Measurements from ENCODE around the gene LGALS9. TPM values are rescaled to one million over a fixed set of nuclear protein-coding genes. Genes with fewer than 3 reads are reported as not detected.

LGALS9 gene
- polyA plus RNA-seq, 1 donor from 2014 or later: not detected

DNA sequence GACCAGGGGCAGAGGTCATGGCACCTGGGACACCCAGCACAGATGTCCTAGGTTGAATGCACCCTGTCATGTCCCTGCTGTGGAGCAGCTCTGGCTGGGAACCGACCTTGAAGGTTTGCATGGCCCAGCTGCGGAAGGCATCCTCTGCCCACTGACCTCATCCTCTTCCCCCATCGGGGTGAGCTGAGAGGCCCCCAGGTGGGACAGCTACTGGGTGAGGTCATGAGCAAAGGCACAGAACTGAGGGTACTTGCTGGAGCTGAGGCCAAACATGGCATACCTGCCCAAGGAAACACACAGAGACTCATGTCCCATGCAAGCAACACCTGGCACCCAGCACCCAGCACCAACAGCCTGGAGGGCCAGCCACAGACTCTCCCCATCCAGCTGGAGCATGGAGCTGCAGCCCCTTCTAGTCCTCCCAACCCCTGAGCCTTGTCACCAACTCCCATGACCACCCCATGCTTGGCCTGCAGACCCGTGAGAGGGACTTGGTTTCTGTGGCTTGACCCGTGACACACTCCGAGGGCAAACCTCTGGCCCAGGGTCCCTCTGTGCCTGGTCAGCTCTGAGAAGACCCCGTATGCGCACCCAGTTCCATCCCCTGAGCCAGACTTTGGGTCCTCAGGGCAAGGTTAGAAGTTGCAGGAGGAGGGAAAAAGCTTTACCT lies 33.1 kb downstream of the LGALS9 start:
- TF ChIP-seq, protein P1, sequence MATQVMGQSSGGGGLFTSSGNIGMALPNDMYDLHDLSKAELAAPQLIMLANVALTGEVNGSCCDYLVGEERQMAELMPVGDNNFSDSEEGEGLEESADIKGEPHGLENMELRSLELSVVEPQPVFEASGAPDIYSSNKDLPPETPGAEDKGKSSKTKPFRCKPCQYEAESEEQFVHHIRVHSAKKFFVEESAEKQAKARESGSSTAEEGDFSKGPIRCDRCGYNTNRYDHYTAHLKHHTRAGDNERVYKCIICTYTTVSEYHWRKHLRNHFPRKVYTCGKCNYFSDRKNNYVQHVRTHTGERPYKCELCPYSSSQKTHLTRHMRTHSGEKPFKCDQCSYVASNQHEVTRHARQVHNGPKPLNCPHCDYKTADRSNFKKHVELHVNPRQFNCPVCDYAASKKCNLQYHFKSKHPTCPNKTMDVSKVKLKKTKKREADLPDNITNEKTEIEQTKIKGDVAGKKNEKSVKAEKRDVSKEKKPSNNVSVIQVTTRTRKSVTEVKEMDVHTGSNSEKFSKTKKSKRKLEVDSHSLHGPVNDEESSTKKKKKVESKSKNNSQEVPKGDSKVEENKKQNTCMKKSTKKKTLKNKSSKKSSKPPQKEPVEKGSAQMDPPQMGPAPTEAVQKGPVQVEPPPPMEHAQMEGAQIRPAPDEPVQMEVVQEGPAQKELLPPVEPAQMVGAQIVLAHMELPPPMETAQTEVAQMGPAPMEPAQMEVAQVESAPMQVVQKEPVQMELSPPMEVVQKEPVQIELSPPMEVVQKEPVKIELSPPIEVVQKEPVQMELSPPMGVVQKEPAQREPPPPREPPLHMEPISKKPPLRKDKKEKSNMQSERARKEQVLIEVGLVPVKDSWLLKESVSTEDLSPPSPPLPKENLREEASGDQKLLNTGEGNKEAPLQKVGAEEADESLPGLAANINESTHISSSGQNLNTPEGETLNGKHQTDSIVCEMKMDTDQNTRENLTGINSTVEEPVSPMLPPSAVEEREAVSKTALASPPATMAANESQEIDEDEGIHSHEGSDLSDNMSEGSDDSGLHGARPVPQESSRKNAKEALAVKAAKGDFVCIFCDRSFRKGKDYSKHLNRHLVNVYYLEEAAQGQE (IDR thresholded peaks at IDR 0.05; ENCODE audit: borderline replicate concordance): no peak
- no peak for TF ChIP-seq EZH2 (IDR thresholded peaks at IDR 0.05; ENCODE audit: borderline replicate concordance, insufficient read depth, low read length, poor library complexity, severe bottlenecking)
- no peak for TF ChIP-seq SMC3 (conservative IDR thresholded peaks at IDR 0.05; ENCODE audit: poor library complexity)
- no peak for TF ChIP-seq RAD21 (conservative IDR thresholded peaks at IDR 0.05)
- no peak for TF ChIP-seq POLR2AphosphoS5 (IDR thresholded peaks at IDR 0.05)
- no peak for TF ChIP-seq MXI1 (conservative IDR thresholded peaks at IDR 0.05; ENCODE audit: poor library complexity, severe bottlenecking)
- TF ChIP-seq TAF1 (IDR thresholded peaks at IDR 0.05; ENCODE audit: low read depth): no peak
- TF ChIP-seq EP300 (conservative IDR thresholded peaks at IDR 0.05; ENCODE audit: poor library complexity, severe bottlenecking): no peak
- TF ChIP-seq, protein P2, sequence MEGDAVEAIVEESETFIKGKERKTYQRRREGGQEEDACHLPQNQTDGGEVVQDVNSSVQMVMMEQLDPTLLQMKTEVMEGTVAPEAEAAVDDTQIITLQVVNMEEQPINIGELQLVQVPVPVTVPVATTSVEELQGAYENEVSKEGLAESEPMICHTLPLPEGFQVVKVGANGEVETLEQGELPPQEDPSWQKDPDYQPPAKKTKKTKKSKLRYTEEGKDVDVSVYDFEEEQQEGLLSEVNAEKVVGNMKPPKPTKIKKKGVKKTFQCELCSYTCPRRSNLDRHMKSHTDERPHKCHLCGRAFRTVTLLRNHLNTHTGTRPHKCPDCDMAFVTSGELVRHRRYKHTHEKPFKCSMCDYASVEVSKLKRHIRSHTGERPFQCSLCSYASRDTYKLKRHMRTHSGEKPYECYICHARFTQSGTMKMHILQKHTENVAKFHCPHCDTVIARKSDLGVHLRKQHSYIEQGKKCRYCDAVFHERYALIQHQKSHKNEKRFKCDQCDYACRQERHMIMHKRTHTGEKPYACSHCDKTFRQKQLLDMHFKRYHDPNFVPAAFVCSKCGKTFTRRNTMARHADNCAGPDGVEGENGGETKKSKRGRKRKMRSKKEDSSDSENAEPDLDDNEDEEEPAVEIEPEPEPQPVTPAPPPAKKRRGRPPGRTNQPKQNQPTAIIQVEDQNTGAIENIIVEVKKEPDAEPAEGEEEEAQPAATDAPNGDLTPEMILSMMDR (IDR thresholded peaks at IDR 0.05; ENCODE audit: poor library complexity, severe bottlenecking): no peak
- Histone ChIP-seq H3F3A (ENCODE audit: insufficient read depth, low read length, poor library complexity, severe bottlenecking) (no peaks in the 10 kb centered on the region), H3K9ac (ENCODE audit: low read length) (no peak overlapping the region), H3K9me3 (ENCODE audit: low read length) (no peaks in the 10 kb centered on the region), H4K20me1 (ENCODE audit: insufficient read depth) (no peaks in the 10 kb centered on the region), H3K27ac (ENCODE audit: low read length) (no peak overlapping the region), H2AFZ (ENCODE audit: low read depth, low read length) (no peak overlapping the region), H3K4me2 (ENCODE audit: low read length) (no peak overlapping the region), H3K79me2 (replicated peaks; ENCODE audit: insufficient read depth, low read length) (no peaks in the 10 kb centered on the region), H3K36me3 (ENCODE audit: insufficient read depth, low read length) (no peaks in the 10 kb centered on the region), H3K4me3 (ENCODE audit: low read length) (no peak overlapping the region), H3K27me3 (ENCODE audit: insufficient read depth, low read depth, low read length) (no peaks in the 10 kb centered on the region), H3K9me2 (ENCODE audit: insufficient read depth, low read length) (no peaks in the 10 kb centered on the region)

DNA sequence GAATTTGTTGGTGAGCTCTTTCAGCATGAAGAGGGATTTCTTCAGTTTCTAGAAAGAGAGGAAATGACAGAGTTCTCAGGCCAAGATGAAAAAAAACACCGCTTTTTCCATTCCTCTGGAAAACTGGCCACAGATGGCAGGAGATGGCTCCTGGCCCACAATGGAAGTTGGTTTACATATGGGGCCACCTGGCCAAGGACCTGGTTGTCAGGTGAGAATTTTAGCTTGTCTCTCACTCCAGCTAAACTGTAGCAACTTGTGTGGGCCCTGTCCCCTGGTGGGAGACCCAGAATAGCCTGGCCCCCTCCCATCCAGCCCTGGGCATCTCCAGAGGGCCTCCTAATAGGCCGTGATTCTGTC lies 33.6 kb downstream of the LGALS9 start:
- no peaks in the 10 kb centered on the region for H4K20me1 ChIP-seq (ENCODE audit: insufficient read depth)
- no peak overlapping the region for H3K9ac ChIP-seq (ENCODE audit: low read length)
- H3K4me2 ChIP-seq (ENCODE audit: low read length): no peak overlapping the region
- H3F3A ChIP-seq (ENCODE audit: insufficient read depth, low read length, poor library complexity, severe bottlenecking): no peaks in the 10 kb centered on the region
- no peak overlapping the region for H3K27ac ChIP-seq (ENCODE audit: low read length)
- H3K27me3 ChIP-seq (ENCODE audit: insufficient read depth, low read depth, low read length): no peaks in the 10 kb centered on the region
- no peaks in the 10 kb centered on the region for H3K79me2 ChIP-seq (replicated peaks; ENCODE audit: insufficient read depth, low read length)
- H2AFZ ChIP-seq (ENCODE audit: low read depth, low read length): no peak overlapping the region
- H3K9me2 ChIP-seq (ENCODE audit: insufficient read depth, low read length): no peaks in the 10 kb centered on the region
- H3K36me3 ChIP-seq (ENCODE audit: insufficient read depth, low read length): no peaks in the 10 kb centered on the region
- TF ChIP-seq, protein P1 (IDR thresholded peaks at IDR 0.05; ENCODE audit: borderline replicate concordance): no peak
- TF ChIP-seq TAF1 (IDR thresholded peaks at IDR 0.05; ENCODE audit: low read depth): no peak
- H3K9me3 ChIP-seq (ENCODE audit: low read length): no peaks in the 10 kb centered on the region
- H3K4me3 ChIP-seq (ENCODE audit: low read length): no peak overlapping the region

Measured in neural cell (in vitro differentiated cells).